ENCODE measurements around the gene COQ8B. TPM values are rescaled to one million over a fixed set of nuclear protein-coding genes. Genes with fewer than 3 reads are reported as not detected.
A peak's percentile ranks its signal among the peaks of the same experiment; 100 is the strongest.

The COQ8B gene
- total and polyA plus RNA-seq, 10 donors = 18.4 to 40.2 (median 32.6) TPM

DNA sequence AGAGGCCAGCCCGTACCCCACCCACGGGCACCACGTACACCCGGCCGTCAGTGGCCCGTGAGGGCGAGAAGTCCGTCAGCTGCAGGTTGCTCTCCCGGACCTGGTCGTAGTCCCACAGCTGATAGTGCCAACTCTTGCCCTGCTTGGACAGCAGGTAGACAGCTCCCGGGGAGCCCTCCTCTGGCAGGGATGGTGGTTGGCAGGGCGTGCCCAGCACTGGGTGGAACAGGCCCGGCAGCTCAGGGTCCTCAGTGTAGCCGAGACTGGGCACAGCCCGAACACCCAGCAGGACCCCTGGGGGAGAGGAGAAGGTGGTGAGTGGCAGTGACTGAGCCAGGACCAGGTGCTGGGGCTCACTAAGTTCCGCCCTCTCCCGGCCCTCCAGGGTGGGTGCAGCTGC is 25.8 kb upstream of the COQ8B start:
- H3K27me3 ChIP-seq (replicated peaks in 1 of 7) = no peaks in the 10 kb centered on the region
- intact Hi-C loops (cut with DNase I; ENCODE audit: low total_unique reads) = no loop called here
- no peak overlapping the region for H3K4me3 ChIP-seq
- peaks cover 0 to 62% (median 31%) of the 10 kb centered on the region in 6 donors for H3K36me3 ChIP-seq
- H3K27ac ChIP-seq = peak overlapping the region in 1 of 8 donors; percentile 0
- peaks cover 0 to 24% (median 13%) of the 10 kb centered on the region in 6 donors for H3K4me1 ChIP-seq
- no peak for DNase-seq
- WGBS, 5 donors = 85 to 94% (median 93%) methylated on average over 7 to 17 of the region's 17 CpGs
- peak in 1 of 3 donors; percentile 73 for TF ChIP-seq POLR2AphosphoS5 (IDR thresholded peaks at IDR 0.05)
- TF ChIP-seq, protein P1, sequence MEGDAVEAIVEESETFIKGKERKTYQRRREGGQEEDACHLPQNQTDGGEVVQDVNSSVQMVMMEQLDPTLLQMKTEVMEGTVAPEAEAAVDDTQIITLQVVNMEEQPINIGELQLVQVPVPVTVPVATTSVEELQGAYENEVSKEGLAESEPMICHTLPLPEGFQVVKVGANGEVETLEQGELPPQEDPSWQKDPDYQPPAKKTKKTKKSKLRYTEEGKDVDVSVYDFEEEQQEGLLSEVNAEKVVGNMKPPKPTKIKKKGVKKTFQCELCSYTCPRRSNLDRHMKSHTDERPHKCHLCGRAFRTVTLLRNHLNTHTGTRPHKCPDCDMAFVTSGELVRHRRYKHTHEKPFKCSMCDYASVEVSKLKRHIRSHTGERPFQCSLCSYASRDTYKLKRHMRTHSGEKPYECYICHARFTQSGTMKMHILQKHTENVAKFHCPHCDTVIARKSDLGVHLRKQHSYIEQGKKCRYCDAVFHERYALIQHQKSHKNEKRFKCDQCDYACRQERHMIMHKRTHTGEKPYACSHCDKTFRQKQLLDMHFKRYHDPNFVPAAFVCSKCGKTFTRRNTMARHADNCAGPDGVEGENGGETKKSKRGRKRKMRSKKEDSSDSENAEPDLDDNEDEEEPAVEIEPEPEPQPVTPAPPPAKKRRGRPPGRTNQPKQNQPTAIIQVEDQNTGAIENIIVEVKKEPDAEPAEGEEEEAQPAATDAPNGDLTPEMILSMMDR (IDR thresholded peaks at IDR 0.05 in 8 of 11, conservative IDR thresholded peaks at IDR 0.05 in 3 of 11) = no peak
- no peaks in the 10 kb centered on the region for H3K9me3 ChIP-seq

DNA sequence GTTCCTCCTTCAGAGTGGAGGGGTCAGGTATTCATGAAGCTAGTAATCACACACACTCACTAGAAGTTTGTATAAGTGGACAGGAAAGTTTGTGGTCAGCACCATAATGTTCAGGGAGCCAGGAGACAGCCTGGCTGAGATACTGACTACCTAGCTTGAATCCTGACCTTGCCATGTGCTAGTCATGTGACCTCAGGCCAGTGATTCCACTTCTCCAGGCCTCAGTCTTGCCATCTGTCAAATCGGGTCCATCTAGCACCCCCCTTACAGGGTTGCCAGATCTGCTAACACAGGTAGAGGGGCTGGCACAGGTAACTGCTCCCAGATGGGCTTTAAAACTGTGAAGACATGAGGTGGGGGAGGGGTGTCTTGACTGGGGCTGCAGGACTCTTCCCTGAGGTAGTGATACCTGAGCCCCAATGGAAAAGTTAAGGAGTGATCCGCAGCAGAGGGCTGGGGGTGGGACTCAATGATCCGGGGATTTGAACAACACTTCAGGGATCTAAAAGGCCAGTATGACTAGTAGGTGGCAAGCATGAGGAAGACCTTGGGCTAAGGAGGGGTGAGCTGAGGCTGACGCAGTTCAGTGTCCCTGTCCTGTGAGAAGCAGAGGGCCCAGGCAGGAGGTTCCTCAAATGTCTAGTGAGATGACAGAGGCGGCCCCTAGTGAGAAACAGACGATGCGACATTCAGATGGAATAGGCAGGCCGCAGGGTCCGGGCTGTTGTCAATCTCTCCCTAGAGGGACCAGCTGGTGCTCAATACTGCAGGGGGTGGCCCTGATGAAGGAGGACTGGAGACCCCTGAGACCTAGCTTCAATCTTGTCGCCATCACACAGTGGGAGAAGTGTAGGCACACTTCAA is 25.1 kb upstream of the COQ8B start:
- H3K27me3 ChIP-seq (replicated peaks in 1 of 7) = no peaks in the 10 kb centered on the region
- no peak for DNase-seq
- H3K9me3 ChIP-seq = no peaks in the 10 kb centered on the region
- H3K36me3 ChIP-seq = peaks cover 0 to 69% (median 39%) of the 10 kb centered on the region in 6 donors
- no peak overlapping the region for H3K4me3 ChIP-seq
- intact Hi-C loops (cut with DNase I; ENCODE audit: low total_unique reads) = no loop called here
- peak overlapping the region in 2 of 8 donors; percentile 2 to 18 for H3K27ac ChIP-seq
- 80 to 89% (median 87%) methylated on average over 9 to 10 of the region's 10 CpGs for WGBS, 5 donors
- H3K4me1 ChIP-seq = peaks cover 0 to 23% (median 13%) of the 10 kb centered on the region in 6 donors
- TF ChIP-seq POLR2A (IDR thresholded peaks at IDR 0.05) = no peak
- TF ChIP-seq POLR2AphosphoS5 (IDR thresholded peaks at IDR 0.05) = no peak
- TF ChIP-seq, protein P1 (IDR thresholded peaks at IDR 0.05 in 8 of 11, conservative IDR thresholded peaks at IDR 0.05 in 3 of 11) = no peak

DNA sequence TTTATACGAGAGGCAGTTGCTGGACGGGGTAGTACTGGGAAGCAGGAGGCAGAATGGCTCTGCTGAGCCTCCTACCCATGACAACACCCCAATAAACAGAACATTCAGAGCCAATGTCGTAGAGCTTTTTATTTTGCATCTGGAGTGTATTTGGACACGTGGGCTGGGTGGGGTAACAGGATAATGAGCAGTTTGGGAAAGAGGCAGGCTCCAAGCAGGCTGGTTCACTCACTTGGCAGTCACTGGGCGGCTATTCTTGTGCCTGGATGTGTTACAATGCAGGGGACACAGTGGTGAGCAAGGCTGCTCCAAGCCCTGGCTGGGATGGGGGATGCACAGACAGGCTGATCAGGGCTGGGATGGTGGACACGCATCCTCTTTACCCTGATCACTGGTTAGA is 24.1 kb upstream of the COQ8B start:
- Histone ChIP-seq H3K27me3 (replicated peaks in 1 of 7) (no peaks in the 10 kb centered on the region), H3K4me1 (peaks cover 0 to 18% (median 12%) of the 10 kb centered on the region in 6 donors), H3K4me3 (no peak overlapping the region), H3K36me3 (peaks cover 0 to 79% (median 46%) of the 10 kb centered on the region in 6 donors), H3K27ac (no peak overlapping the region), H3K9me3 (no peaks in the 10 kb centered on the region)
- DNase-seq = no peak
- WGBS, 5 donors = 84 to 95% (median 91%) methylated on average over 6 of the region's 6 CpGs
- intact Hi-C loops (cut with DNase I; ENCODE audit: low total_unique reads) = no loop called here
- peak in 1 of 3 donors; percentile 8 for TF ChIP-seq POLR2AphosphoS5 (IDR thresholded peaks at IDR 0.05)
- TF ChIP-seq, protein P1 (IDR thresholded peaks at IDR 0.05 in 8 of 11, conservative IDR thresholded peaks at IDR 0.05 in 3 of 11) = no peak
